ENCODE data around the gene ROCK2. TPM values are rescaled to one million over a fixed set of nuclear protein-coding genes. Genes with fewer than 3 reads are reported as not detected.

ROCK2 gene
- total and polyA plus RNA-seq, 9 donors = 13.2 to 71.9 (median 47.7) TPM

DNA sequence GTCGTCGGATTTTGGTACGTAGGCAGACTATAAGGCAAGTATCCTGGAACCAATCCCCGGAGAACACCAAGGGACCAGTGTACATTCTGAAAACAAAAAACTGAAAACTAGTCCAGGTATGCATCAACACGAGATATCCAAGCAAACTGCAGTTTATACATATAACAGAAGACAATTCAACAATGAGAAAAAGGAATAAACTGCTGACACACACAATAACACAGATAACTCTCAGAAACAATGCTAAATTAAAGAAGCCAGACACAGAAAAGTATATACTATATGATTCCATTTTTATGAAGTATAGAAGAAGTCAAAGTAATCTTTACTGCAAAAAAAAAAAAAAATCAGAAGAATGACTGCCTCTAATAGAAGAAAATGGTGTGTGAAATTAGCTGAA, 5.9 kb downstream of the ROCK2 start:
- Histone ChIP-seq H3K9me3 (no peaks in the 10 kb centered on the region), H3K4me1 (ENCODE audit: insufficient read depth) (peaks cover 1% of the 10 kb centered on the region), H3K4me3 (no peak overlapping the region), H3K36me3 (no peaks in the 10 kb centered on the region), H3K27me3 (no peaks in the 10 kb centered on the region), H3K27ac (no peak overlapping the region)
- intact Hi-C loops (cut with DNase I) = no loop called here
- TF ChIP-seq, protein P1, sequence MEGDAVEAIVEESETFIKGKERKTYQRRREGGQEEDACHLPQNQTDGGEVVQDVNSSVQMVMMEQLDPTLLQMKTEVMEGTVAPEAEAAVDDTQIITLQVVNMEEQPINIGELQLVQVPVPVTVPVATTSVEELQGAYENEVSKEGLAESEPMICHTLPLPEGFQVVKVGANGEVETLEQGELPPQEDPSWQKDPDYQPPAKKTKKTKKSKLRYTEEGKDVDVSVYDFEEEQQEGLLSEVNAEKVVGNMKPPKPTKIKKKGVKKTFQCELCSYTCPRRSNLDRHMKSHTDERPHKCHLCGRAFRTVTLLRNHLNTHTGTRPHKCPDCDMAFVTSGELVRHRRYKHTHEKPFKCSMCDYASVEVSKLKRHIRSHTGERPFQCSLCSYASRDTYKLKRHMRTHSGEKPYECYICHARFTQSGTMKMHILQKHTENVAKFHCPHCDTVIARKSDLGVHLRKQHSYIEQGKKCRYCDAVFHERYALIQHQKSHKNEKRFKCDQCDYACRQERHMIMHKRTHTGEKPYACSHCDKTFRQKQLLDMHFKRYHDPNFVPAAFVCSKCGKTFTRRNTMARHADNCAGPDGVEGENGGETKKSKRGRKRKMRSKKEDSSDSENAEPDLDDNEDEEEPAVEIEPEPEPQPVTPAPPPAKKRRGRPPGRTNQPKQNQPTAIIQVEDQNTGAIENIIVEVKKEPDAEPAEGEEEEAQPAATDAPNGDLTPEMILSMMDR (IDR thresholded peaks at IDR 0.05) = no peak
- TF ChIP-seq POLR2A (IDR thresholded peaks at IDR 0.05) (no peak), EP300 (IDR thresholded peaks at IDR 0.05) (no peak)
- DNase-seq = no peak
- WGBS, 3 donors = 67 to 75% (median 68%) methylated on average over 5 of the region's 5 CpGs

DNA sequence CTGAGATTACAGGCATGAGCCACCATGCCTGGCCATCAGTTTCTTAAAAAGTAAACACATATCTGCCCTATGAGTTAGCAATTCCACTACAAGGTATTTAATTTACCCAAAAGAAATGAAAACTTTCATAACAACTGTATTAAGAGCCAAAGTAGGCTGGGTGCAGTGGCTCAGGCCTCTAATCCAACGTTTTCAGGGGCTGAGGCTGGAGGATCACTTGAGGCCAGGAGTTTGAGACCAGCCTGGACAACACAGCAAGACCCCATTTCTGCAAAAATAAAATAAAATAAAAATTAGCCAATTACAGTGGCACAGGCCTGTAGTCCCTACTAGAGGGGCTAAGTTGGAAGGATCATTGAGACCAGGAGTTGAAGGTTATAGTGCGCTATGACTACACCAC, 6.5 kb downstream of the ROCK2 start:
- intact Hi-C loops (cut with DNase I) = no loop called here
- H3K36me3 ChIP-seq = no peaks in the 10 kb centered on the region
- no peaks in the 10 kb centered on the region for H3K27me3 ChIP-seq
- peaks cover 1% of the 10 kb centered on the region for H3K4me1 ChIP-seq (ENCODE audit: insufficient read depth)
- no peak for TF ChIP-seq EP300 (IDR thresholded peaks at IDR 0.05)
- no peak for TF ChIP-seq POLR2A (IDR thresholded peaks at IDR 0.05)
- TF ChIP-seq, protein P1 (IDR thresholded peaks at IDR 0.05) = no peak
- no peak overlapping the region for H3K4me3 ChIP-seq
- WGBS, 3 donors = 76 to 86% (median 80%) methylated on average over 2 of the region's 2 CpGs
- no peak overlapping the region for H3K27ac ChIP-seq
- no peaks in the 10 kb centered on the region for H3K9me3 ChIP-seq
- DNase-seq = no peak

DNA sequence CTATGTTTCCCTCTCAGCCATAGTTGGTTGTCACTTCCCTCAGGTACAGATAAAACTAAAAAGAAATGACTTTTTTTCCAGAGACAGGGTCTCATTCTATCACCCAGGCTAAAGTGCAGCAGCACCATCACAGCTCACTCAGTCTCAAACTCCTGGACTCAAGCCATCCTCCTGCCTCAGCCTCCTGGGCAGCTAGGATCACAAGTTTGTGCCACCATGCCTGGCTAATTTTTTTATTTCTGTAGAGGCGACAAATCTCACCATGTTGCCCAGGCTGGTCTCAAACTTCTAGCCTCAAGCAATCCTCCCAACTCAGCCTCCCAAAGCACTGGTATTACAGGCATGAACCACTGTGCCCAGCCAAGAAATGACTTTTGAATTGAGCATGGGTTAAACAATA, 8.2 kb downstream of the ROCK2 start:
- Histone ChIP-seq H3K4me3 (no peak overlapping the region), H3K36me3 (no peaks in the 10 kb centered on the region), H3K9me3 (no peaks in the 10 kb centered on the region), H3K4me1 (ENCODE audit: insufficient read depth) (no peaks in the 10 kb centered on the region), H3K27ac (no peak overlapping the region), H3K27me3 (no peaks in the 10 kb centered on the region)
- intact Hi-C loops (cut with DNase I) = no loop called here
- no peak for DNase-seq
- 95 to 100% (median 100%) methylated on average over 1 of the region's 1 CpG for WGBS, 3 donors
- TF ChIP-seq EP300 (IDR thresholded peaks at IDR 0.05) (no peak), POLR2A (IDR thresholded peaks at IDR 0.05) (no peak)
- TF ChIP-seq, protein P1 (IDR thresholded peaks at IDR 0.05) = no peak

DNA sequence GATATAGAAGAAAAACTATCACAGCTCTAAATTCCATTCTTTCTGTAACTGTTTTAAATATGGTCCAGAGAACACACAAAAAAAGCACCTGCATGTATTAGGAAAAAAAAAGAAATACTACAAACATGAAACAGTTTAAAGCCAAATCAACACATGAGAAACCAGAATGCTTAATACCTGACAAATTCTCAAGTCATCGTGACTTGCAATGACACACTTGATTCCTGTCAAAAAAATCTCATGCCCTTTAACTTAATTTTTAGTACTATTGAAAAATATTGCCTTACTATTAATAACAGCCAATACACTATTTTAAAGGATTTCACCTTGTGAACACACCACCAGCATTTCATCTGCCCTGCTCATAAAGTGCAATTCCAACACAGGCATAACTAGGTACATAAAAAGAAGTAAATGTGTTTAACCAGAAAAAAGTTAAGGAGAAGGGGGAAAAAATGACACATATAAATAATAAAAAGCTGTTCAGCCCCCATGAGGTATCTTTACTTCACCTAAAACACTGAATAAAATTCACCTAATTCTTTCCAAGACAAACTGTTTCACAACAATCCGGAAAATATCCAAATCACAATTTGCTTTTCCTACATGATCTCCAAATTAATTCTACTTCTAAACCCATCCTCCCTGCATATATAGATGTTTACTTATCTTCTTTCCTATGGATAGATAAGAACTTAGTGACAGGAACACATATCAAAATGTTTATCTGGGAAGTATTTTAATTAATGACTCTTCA, 10.8 kb downstream of the ROCK2 start:
- no peaks in the 10 kb centered on the region for H3K27me3 ChIP-seq
- no peak for DNase-seq
- H3K4me3 ChIP-seq = no peak overlapping the region
- no peak overlapping the region for H3K27ac ChIP-seq
- intact Hi-C loops (cut with DNase I) = no loop called here
- H3K36me3 ChIP-seq = no peaks in the 10 kb centered on the region
- no peak for TF ChIP-seq EP300 (IDR thresholded peaks at IDR 0.05)
- TF ChIP-seq, protein P1 (IDR thresholded peaks at IDR 0.05) = no peak
- TF ChIP-seq POLR2A (IDR thresholded peaks at IDR 0.05) = no peak
- H3K9me3 ChIP-seq = no peaks in the 10 kb centered on the region
- 76 to 92% (median 83%) methylated on average over 2 of the region's 2 CpGs for whole genome bisulfite sequencing, 3 donors
- H3K4me1 ChIP-seq (ENCODE audit: insufficient read depth) = no peaks in the 10 kb centered on the region
